Astrocyte (in vitro differentiated cells and primary cell): ENCODE data around the gene PITPNB. TPM values are rescaled to one million over a fixed set of nuclear protein-coding genes. Genes with fewer than 3 reads are reported as not detected.

Source experiments
- DNase-seq: peaks from one replicate; pipeline ENCODE4 v3.0.0-alpha.2; 2010; ENCODE audit warnings: low read depth
- FAIRE-seq: peaks from 2 replicates; lab custom pipeline; 2011; peaks lifted over from hg19 to GRCh38; lab: Jason Lieb, UNC
- H2AFZ ChIP-seq: 2 replicates; pipeline ENCODE4 v1.6.0; 2012; ENCODE audit warnings: low read depth, low read length, inconsistent platforms
- H3K27ac ChIP-seq: 2 replicates; pipeline ENCODE4 v1.5.1; 2011; ENCODE audit warnings: low read depth, low read length, inconsistent platforms
- H3K27me3 ChIP-seq: 2 replicates; pipeline ENCODE4 v1.6.0; 2011; ENCODE audit warnings: low read length, inconsistent platforms; ENCODE audit not compliant: insufficient read depth
- H3K36me3 ChIP-seq: 2 replicates; pipeline ENCODE4 v1.5.1; 2011; ENCODE audit warnings: low read length, inconsistent platforms; ENCODE audit not compliant: insufficient read depth
- H3K4me1 ChIP-seq: 2 replicates; pipeline ENCODE4 v1.5.1; 2011; ENCODE audit warnings: low read length, inconsistent platforms; ENCODE audit not compliant: insufficient read depth
- H3K4me2 ChIP-seq: 2 replicates; pipeline ENCODE4 v1.6.0; 2012; ENCODE audit warnings: low read length, inconsistent platforms
- H3K4me3 ChIP-seq: 2 replicates; pipeline ENCODE4 v1.5.1; 2011; ENCODE audit warnings: low read depth, mild to moderate bottlenecking, low read length, inconsistent platforms; ENCODE audit not compliant: insufficient read depth
- H3K79me2 ChIP-seq: 2 replicates; pipeline ENCODE4 v1.6.0; 2012; ENCODE audit warnings: mild to moderate bottlenecking, low read length, inconsistent platforms; ENCODE audit not compliant: insufficient read depth
- H3K9ac ChIP-seq: 2 replicates; pipeline ENCODE4 v1.6.0; 2012; ENCODE audit warnings: mild to moderate bottlenecking, low read length, inconsistent platforms
- H3K9me3 ChIP-seq: 2 replicates; pipeline ENCODE4 v1.5.1; 2012; ENCODE audit warnings: low read depth, mild to moderate bottlenecking, low read length, inconsistent platforms; ENCODE audit not compliant: insufficient read depth
- H4K20me1 ChIP-seq: 2 replicates; pipeline ENCODE4 v1.6.0; 2012; ENCODE audit warnings: low read length, inconsistent platforms; ENCODE audit not compliant: insufficient read depth
- H3K27ac Mint-ChIP-seq: one replicate; pipeline ENCODE4 v1.8.0; 2021; ENCODE audit warnings: mild to moderate bottlenecking, mixed read lengths; ENCODE audit not compliant: unreplicated experiment
- H3K27me3 Mint-ChIP-seq: one replicate; pipeline ENCODE4 v1.8.0; 2021; ENCODE audit warnings: low read depth, mixed read lengths; ENCODE audit not compliant: unreplicated experiment
- H3K36me3 Mint-ChIP-seq: one replicate; pipeline ENCODE4 v1.8.0; 2021; ENCODE audit warnings: low read depth, mixed read lengths; ENCODE audit not compliant: unreplicated experiment
- H3K4me1 Mint-ChIP-seq: one replicate; pipeline ENCODE4 v1.8.0; 2021; ENCODE audit warnings: low read depth, mixed read lengths; ENCODE audit not compliant: unreplicated experiment
- H3K4me3 Mint-ChIP-seq: one replicate; pipeline ENCODE4 v1.8.0; 2021; ENCODE audit warnings: mild to moderate bottlenecking, moderate library complexity, mixed read lengths; ENCODE audit not compliant: unreplicated experiment
- H3K9me3 Mint-ChIP-seq: one replicate; pipeline ENCODE4 v1.8.0; 2021; ENCODE audit warnings: mild to moderate bottlenecking, mixed read lengths; ENCODE audit not compliant: unreplicated experiment
- EZH2 ChIP-seq: IDR thresholded peaks from 2 replicates; pipeline ENCODE4 v1.6.1; 2012; ENCODE audit warnings: mild to moderate bottlenecking, low read length, inconsistent platforms; ENCODE audit not compliant: insufficient read depth
- total RNA-seq: library from RNA; stranded (reverse); gene quantifications from 2 replicates; pipeline ENCODE4 v1.2.1, GENCODE V29; 2021
- TF ChIP-seq, protein P1 (sequence below): IDR thresholded peaks from 2 replicates; pipeline ENCODE4 v1.5.1; 2011; ENCODE audit warnings: low read depth, mild to moderate bottlenecking, inconsistent platforms, low read length, moderate library complexity; ENCODE audit not compliant: insufficient read depth

PITPNB gene
- total RNA-seq, 1 donor from 2014 or later = 90.6 TPM

DNA sequence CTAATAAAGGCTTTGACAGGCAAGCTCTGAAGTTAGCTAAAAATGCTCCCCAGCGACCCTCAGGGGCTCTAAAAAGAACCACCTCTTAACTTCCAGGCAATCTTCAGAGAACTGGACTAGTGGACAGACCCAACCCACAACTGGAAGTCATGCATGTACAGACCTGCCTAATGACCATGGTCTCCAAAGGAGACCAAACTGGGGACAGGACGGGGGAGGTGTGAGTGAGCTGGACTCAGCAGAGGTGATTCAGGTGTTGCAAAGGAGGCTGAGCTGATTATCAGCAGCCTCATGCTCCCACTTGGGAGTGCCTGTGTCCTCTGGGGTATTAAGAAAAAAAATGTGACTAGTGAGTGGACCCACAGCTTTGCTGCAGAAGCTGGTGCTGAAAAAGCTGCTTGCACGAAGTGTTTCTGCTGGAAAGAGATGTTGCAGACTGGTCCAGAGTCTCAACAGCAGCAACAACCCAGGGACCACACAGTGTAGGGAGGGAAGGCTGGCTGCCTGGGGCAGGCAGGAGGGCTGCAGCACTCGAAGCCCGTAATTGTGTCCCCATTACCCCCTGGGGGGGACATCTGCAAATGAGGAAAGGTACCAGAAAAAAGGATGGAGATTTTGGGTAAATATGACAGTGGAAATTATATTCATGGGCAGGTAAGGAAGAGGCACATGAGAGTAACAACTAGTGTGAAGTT lies 35.3 kb downstream of the PITPNB start:
- Histone ChIP-seq H4K20me1 (peaks cover 79% of the 10 kb centered on the region), H3K9me3 (no peaks in the 10 kb centered on the region), H3K27me3 (no peaks in the 10 kb centered on the region), H3K4me3 (no peak overlapping the region), H3K9ac (no peak overlapping the region), H3K79me2 (peaks cover 38% of the 10 kb centered on the region), H3K27ac (no peak overlapping the region), H3K36me3 (peaks cover 28% of the 10 kb centered on the region), H2AFZ (no peak overlapping the region), H3K4me2 (no peak overlapping the region), H3K4me1 (peaks cover 27% of the 10 kb centered on the region)
- Mint-ChIP-seq H3K4me3 (no peak overlapping the region), H3K9me3 (no peaks in the 10 kb centered on the region), H3K27me3 (no peaks in the 10 kb centered on the region), H3K27ac (no peak overlapping the region), H3K4me1 (peaks cover 30% of the 10 kb centered on the region), H3K36me3 (peaks cover 11% of the 10 kb centered on the region)
- DNase-seq = no peak
- no peak for FAIRE-seq
- no peak for TF ChIP-seq EZH2
- TF ChIP-seq, protein P1, sequence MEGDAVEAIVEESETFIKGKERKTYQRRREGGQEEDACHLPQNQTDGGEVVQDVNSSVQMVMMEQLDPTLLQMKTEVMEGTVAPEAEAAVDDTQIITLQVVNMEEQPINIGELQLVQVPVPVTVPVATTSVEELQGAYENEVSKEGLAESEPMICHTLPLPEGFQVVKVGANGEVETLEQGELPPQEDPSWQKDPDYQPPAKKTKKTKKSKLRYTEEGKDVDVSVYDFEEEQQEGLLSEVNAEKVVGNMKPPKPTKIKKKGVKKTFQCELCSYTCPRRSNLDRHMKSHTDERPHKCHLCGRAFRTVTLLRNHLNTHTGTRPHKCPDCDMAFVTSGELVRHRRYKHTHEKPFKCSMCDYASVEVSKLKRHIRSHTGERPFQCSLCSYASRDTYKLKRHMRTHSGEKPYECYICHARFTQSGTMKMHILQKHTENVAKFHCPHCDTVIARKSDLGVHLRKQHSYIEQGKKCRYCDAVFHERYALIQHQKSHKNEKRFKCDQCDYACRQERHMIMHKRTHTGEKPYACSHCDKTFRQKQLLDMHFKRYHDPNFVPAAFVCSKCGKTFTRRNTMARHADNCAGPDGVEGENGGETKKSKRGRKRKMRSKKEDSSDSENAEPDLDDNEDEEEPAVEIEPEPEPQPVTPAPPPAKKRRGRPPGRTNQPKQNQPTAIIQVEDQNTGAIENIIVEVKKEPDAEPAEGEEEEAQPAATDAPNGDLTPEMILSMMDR = no peak

DNA sequence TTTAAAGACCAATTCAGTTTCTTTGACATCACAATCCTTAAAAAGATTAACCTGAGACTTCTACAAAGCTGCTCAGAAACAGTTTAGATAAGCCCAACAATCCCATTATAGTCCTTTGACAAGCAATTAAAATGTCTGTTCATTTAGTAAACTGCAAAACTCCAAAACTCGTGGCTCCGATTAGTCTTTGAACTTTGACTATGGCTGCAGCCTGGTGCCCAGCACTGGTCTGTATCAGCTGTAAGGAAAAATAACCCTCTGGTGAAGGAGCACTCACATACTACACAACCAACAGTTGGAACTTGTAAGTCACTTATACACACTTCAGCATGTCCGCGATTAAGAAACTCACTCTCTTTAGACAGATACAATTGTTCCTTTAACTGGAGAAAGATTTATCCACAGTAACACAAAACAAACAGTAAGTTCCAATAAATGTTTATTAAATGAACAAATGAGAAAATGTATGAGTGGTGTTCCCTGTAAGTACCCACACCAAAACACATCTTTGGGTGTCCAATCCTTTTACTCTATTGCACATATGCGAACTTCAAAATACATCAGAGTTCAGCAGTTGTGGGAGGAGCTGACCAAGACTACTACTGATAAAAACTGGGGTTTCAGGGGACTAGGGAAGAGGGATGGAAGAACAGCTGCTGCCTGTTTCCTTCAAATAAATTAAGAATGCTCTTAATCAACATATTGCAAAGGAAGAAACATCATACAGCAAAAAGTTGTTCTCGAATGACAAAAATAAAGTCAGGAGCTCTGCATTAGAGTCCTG lies 36.4 kb downstream of the PITPNB start:
- H2AFZ ChIP-seq = no peak overlapping the region
- no peaks in the 10 kb centered on the region for H3K27me3 ChIP-seq
- peaks cover 7% of the 10 kb centered on the region for H3K36me3 Mint-ChIP-seq
- H3K27me3 Mint-ChIP-seq = no peaks in the 10 kb centered on the region
- peaks cover 42% of the 10 kb centered on the region for H3K79me2 ChIP-seq
- H3K27ac ChIP-seq = no peak overlapping the region
- H3K9ac ChIP-seq = no peak overlapping the region
- FAIRE-seq = no peak
- H3K4me1 Mint-ChIP-seq = peaks cover 31% of the 10 kb centered on the region
- TF ChIP-seq EZH2 = no peak
- TF ChIP-seq, protein P1 = no peak
- peaks cover 16% of the 10 kb centered on the region for H3K36me3 ChIP-seq
- peaks cover 74% of the 10 kb centered on the region for H4K20me1 ChIP-seq
- H3K27ac Mint-ChIP-seq = no peak overlapping the region
- H3K4me2 ChIP-seq = no peak overlapping the region
- no peak overlapping the region for H3K4me3 ChIP-seq
- no peak overlapping the region for H3K4me3 Mint-ChIP-seq
- peaks cover 27% of the 10 kb centered on the region for H3K4me1 ChIP-seq
- no peaks in the 10 kb centered on the region for H3K9me3 Mint-ChIP-seq
- DNase-seq = no peak
- no peaks in the 10 kb centered on the region for H3K9me3 ChIP-seq

DNA sequence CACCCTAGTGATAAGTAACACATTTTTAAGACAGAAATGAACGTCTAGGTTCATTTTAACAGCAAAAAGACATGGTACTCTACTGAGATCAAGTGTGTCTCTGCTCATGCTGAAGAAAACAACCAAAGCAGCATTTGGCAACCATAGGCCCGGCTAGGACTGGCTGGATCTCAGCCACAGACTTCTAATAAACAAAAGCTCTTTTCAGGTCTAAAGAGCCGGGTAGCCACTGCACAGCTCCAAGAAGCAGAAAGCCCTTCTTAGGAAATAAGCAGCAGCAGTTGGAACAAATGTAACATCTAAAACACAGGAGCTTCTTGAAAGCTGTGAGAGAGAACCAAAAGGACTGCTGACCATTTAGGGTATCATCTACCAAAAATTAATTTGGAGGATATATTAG lies 37.6 kb downstream of the PITPNB start:
- Mint-ChIP-seq H3K9me3 (no peaks in the 10 kb centered on the region), H3K27ac (no peak overlapping the region), H3K36me3 (peaks cover 7% of the 10 kb centered on the region), H3K27me3 (no peaks in the 10 kb centered on the region), H3K4me3 (no peak overlapping the region), H3K4me1 (peaks cover 31% of the 10 kb centered on the region)
- peak overlapping the region; percentile 24 for H3K4me2 ChIP-seq
- H3K4me3 ChIP-seq = no peak overlapping the region
- TF ChIP-seq, protein P1 = no peak
- TF ChIP-seq EZH2 = no peak
- H3K9ac ChIP-seq = peak overlapping the region; percentile 10
- DNase-seq = no peak
- peaks cover 13% of the 10 kb centered on the region for H3K36me3 ChIP-seq
- no peak for FAIRE-seq
- H3K27me3 ChIP-seq = no peaks in the 10 kb centered on the region
- H3K27ac ChIP-seq = no peak overlapping the region
- peaks cover 52% of the 10 kb centered on the region for H3K79me2 ChIP-seq
- peaks cover 18% of the 10 kb centered on the region for H3K4me1 ChIP-seq
- H3K9me3 ChIP-seq = no peaks in the 10 kb centered on the region
- no peak overlapping the region for H2AFZ ChIP-seq
- H4K20me1 ChIP-seq = peaks cover 70% of the 10 kb centered on the region
